Caco-2 (cell line): ENCODE results near the gene SLC25A17. TPM values are rescaled to one million over a fixed set of nuclear protein-coding genes. Genes with fewer than 3 reads are reported as not detected.
A peak's percentile ranks its signal among the peaks of the same experiment; 100 is the strongest.

Source experiments
- BruUV-seq: library from RNA; stranded (reverse); fragments of 400-500 nt; replicated peaks from 2 replicates; lab custom pipeline; 2021; lab: Mats Ljungman, UMichigan
- CTCF ChIA-PET: fragments of 300-600 bp; sonication (Branson Sonifier 250); formaldehyde crosslinking; loops from one replicate; lab custom pipeline; 2022; ENCODE audit warnings: antibody characterized with exemption; lab: Charles Lee
- POLR2A ChIA-PET: fragments of 300-600 bp; sonication (Branson Sonifier 250); formaldehyde crosslinking; loops from one replicate; lab custom pipeline; 2022; ENCODE audit warnings: antibody characterized with exemption; lab: Charles Lee
- DNase-seq, 2 experiments: peaks; one replicate each; pipeline versions ENCODE4 v3.0.0 to v3.0.0-alpha.2; 2020 to 2022
- H3K27me3 ChIP-seq: replicated peaks from 2 replicates; pipeline ENCODE4 v1.6.0; 2011; ENCODE audit warnings: low read length; ENCODE audit not compliant: control insufficient read depth, insufficient read depth
- H3K36me3 ChIP-seq: 2 replicates; pipeline ENCODE4 v1.5.1; 2011; ENCODE audit warnings: low read length; ENCODE audit not compliant: control insufficient read depth, insufficient read depth
- H3K4me1 ChIP-seq: fragments of 250-450 bp; sonication (Bioruptor Pico); 2 replicates; pipeline ENCODE4 v1.5.1; 2020; ENCODE audit warnings: mild to moderate bottlenecking
- H3K4me3 ChIP-seq: 2 replicates; pipeline ENCODE4 v1.5.1; 2011; ENCODE audit warnings: low read depth, mild to moderate bottlenecking, control low read depth, low read length
- H3K9me3 ChIP-seq: fragments of 250-450 bp; sonication (Bioruptor Pico); 2 replicates; pipeline ENCODE4 v1.5.1; 2020; ENCODE audit warnings: mild to moderate bottlenecking, moderate library complexity
- H3K27ac Mint-ChIP-seq: one replicate; pipeline ENCODE4 v1.8.0; 2022; ENCODE audit warnings: mixed read lengths; ENCODE audit not compliant: unreplicated experiment
- H3K27me3 Mint-ChIP-seq: one replicate; pipeline ENCODE4 v1.8.0; 2022; ENCODE audit warnings: mixed read lengths; ENCODE audit not compliant: insufficient read depth, unreplicated experiment
- H3K36me3 Mint-ChIP-seq: one replicate; pipeline ENCODE4 v1.8.0; 2022; ENCODE audit warnings: mild to moderate bottlenecking, mixed read lengths; ENCODE audit not compliant: insufficient read depth, unreplicated experiment
- H3K4me1 Mint-ChIP-seq: one replicate; pipeline ENCODE4 v1.8.0; 2022; ENCODE audit warnings: low read depth, mixed read lengths; ENCODE audit not compliant: unreplicated experiment
- H3K4me3 Mint-ChIP-seq: one replicate; pipeline ENCODE4 v1.8.0; 2022; ENCODE audit warnings: mild to moderate bottlenecking, moderate library complexity, mixed read lengths; ENCODE audit not compliant: unreplicated experiment
- H3K9me3 Mint-ChIP-seq: one replicate; pipeline ENCODE4 v1.8.0; 2022; ENCODE audit warnings: mixed read lengths; ENCODE audit not compliant: unreplicated experiment
- CTCF ChIP-seq, 2 experiments: fragments of 200-600 bp in 1 of 2; IDR thresholded peaks; 1 replicate in 1 of 2; 2 replicates in 1 of 2; pipeline versions ENCODE4 v1.5.1 to v1.8.0; 2011 to 2022; ENCODE audit warnings: antibody characterized with exemption in 1 of 2, control low read depth in 1 of 2, inconsistent platforms in 1 of 2, low read depth in 1 of 2, low read length in 1 of 2, mild to moderate bottlenecking in 1 of 2, moderate library complexity in 1 of 2; ENCODE audit not compliant: insufficient read depth in 1 of 2, severe bottlenecking in 1 of 2, unreplicated experiment in 1 of 2
- intact Hi-C: fragments of 100-400 bp; cut with micrococcal nuclease; formaldehyde crosslinking; loops from one replicate; pipeline ENCODE4 v1.10.0; 2022; ENCODE audit not compliant: unreplicated experiment
- total RNA-seq: library from RNA; stranded (reverse); gene quantifications from 2 replicates; pipeline ENCODE4 v1.2.3, GENCODE V29; 2022

The SLC25A17 gene
- total RNA-seq, 1 experiment from 2014 or later: 23.1 TPM

DNA sequence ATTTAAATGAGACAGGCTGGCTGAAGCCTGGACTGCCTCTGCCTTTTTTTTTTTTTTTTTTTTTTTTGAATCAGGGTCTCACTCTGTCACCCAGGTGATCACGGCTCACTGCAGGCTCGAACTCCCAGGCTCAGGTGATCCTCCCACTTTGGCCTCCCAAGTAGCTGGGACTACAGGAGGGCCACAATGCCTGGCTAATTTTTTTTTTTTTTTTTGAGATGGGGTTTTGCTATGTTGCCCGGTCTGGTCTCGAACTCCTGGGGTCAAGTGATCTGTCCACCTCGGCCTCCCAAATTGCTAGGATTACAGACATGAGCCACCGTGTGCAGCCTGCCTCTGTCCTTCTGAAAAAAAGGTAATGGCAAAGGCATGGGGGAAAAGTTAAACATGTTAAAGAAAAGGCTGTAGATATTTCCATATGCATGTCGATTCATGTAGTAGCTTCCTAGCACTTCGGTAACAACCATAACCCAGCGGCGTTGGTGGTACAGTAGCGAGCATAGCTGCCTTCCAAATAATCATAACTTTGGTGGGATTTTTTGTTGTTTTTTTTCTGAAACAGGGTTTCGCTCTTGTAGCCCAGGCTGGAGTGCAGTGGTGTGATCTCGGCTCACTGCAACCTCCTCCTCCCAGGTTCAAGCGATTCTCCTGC lies 91.1 kb downstream of the SLC25A17 start:
- ChIA-PET CTCF (interaction anchor here (0.7 to 1.0 kb wide), 2 partner anchors 13 to 14 kb away, joined by 4 read pairs; no protein-coding TSS in a partner anchor), POLR2A (no interaction called here)
- Mint-ChIP-seq H3K4me1 (peaks cover 26% of the 10 kb centered on the region), H3K4me3 (peak overlapping the region; percentile 1), H3K9me3 (no peaks in the 10 kb centered on the region), H3K36me3 (peaks cover 6% of the 10 kb centered on the region), H3K27ac (peak overlapping the region; percentile 11), H3K27me3 (no peaks in the 10 kb centered on the region)
- no peak for DNase-seq
- intact Hi-C loops: no loop called here
- no peaks in the 10 kb centered on the region for H3K9me3 ChIP-seq
- BruUV-seq: no TSS peak
- peaks cover 20% of the 10 kb centered on the region for H3K4me1 ChIP-seq
- no peak overlapping the region for H3K4me3 ChIP-seq
- TF ChIP-seq CTCF (IDR thresholded peaks at IDR 0.05; ENCODE audit: insufficient read depth in 1 of 2, low read depth in 1 of 2, low read length in 1 of 2, severe bottlenecking in 1 of 2, unreplicated experiment in 1 of 2): no peak
- H3K27me3 ChIP-seq: no peaks in the 10 kb centered on the region
- no peaks in the 10 kb centered on the region for H3K36me3 ChIP-seq

DNA sequence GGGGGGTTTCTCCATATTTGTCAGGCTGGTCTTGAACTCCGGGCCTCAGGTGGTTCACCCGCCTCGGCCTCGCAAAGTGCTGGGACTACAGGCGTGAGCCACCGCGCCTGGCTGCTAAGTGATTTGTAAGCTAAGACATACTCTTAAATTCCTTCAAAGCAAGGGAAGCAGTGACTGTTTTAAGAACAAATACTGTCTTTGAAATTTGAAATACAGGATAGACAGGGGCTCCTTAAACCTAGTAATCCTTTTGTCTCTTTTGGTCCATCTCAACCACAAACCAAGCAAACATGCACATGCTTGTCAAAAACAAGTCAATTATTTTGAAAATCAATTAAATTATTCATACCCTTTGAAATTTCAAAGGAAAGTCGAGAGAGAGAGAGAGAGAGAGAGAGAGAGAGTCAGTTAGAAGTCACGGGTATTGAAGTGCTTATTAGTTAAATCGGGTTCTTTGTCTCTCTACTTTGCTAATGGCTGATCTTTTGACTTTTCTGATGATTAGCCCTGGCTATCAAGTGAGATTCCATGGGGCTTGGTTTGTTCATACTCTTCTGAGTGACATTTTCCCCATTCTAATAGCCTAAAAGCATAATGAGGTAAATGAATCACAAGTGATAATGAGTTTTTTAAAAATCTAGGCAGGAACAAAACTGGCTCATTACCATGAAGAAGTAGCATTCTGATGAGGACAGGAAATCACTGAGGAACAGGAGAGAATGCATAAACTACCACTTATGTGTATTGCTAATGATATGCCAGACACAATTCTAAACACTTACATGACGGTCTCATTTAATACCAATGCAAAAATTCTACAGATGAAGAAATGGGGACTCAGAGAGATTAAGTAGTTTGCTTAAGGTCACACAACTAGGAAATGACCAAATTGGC lies 91.8 kb downstream of the SLC25A17 start:
- Mint-ChIP-seq H3K4me3 (no peak overlapping the region), H3K36me3 (peaks cover 6% of the 10 kb centered on the region)

More for the DNA sequence above, 91.8 kb downstream of the SLC25A17 start:
- no peaks in the 10 kb centered on the region for H3K27me3 Mint-ChIP-seq
- CTCF ChIA-PET: no interaction called here
- no peak overlapping the region for H3K27ac Mint-ChIP-seq
- no TSS peak for BruUV-seq
- no peaks in the 10 kb centered on the region for H3K9me3 Mint-ChIP-seq
- H3K27me3 ChIP-seq: no peaks in the 10 kb centered on the region
- no peak for TF ChIP-seq CTCF (IDR thresholded peaks at IDR 0.05; ENCODE audit: insufficient read depth in 1 of 2, low read depth in 1 of 2, low read length in 1 of 2, severe bottlenecking in 1 of 2, unreplicated experiment in 1 of 2)
- no peaks in the 10 kb centered on the region for H3K9me3 ChIP-seq
- no peaks in the 10 kb centered on the region for H3K36me3 ChIP-seq
- H3K4me3 ChIP-seq: no peak overlapping the region
- POLR2A ChIA-PET: no interaction called here
- intact Hi-C loops: no loop called here
- no peak for DNase-seq
- peaks cover 18% of the 10 kb centered on the region for H3K4me1 ChIP-seq
- H3K4me1 Mint-ChIP-seq: peaks cover 20% of the 10 kb centered on the region
